Measurements from ENCODE around the gene ADAMTSL4. TPM values are rescaled to one million over a fixed set of nuclear protein-coding genes. Genes with fewer than 3 reads are reported as not detected.

ADAMTSL4 gene
- total and polyA plus RNA-seq, 2 of the 8 experiments (the other 6 are each of a cell fraction or from before 2014, with no cell fraction given): 4.2 to 5.4 TPM

DNA sequence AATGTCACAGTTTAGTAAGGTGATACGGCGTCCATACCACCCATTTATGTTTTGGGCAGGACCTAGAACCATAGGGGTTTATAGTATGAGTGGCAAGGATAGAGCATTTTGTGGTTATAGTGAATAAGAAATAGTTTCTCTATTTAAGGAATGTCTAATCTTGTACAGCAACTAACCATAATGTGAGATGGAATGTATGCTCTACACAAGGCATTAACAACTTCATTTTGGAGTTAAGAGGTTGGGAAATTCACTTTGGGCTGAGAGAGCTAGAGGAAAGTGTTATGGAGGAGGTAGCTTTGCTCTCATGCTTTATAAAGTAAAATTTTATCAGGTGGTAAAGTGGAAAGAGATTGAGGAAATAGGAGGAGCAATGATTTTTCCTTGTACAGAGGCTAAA, 33.2 kb downstream of the ADAMTSL4 start:
- H4K20me1 ChIP-seq (replicated peaks in 1 of 2; ENCODE audit: control insufficient read depth in 1 of 2, insufficient read depth in 2 of 2, low read length in 2 of 2): peaks cover 9 to 12% of the 10 kb centered on the region in 2 experiments
- ChIA-PET CTCF (ENCODE audit: partially characterized antibody) (interaction anchor here (1.0 to 2.0 kb wide), 3 partner anchors 21 to 138 kb away, joined by 3 to 8 read pairs (median 6); partner anchors contain the start of gene HORMAD1), POLR2A (ENCODE audit: partially characterized antibody) (interaction anchor here (0.7 to 43.7 kb wide), 4 partner anchors 9 to 226 kb away, joined by 4 to 1380 read pairs (median 508); partner anchors contain the start of genes ADAMTSL4, CTSK and ENSA)
- no peak overlapping the region for H3K4me2 ChIP-seq (ENCODE audit: insufficient read depth in 1 of 2, low read depth in 2 of 2, low read length in 2 of 2)
- H2BK15ac ChIP-seq (ENCODE audit: low read length): no peak overlapping the region
- H2BK5ac ChIP-seq (ENCODE audit: low read depth, low read length): no peak overlapping the region
- no peak overlapping the region for H3K14ac ChIP-seq (ENCODE audit: insufficient read length)
- H3K56ac ChIP-seq (replicated peaks; ENCODE audit: insufficient read length, low read depth, low read length): no peak overlapping the region
- H3K9ac ChIP-seq (replicated peaks in 1 of 4; ENCODE audit: extremely low read depth in 1 of 4, low read depth in 3 of 4, low read length in 3 of 4): no peak overlapping the region
- H3K27me3 ChIP-seq (replicated peaks in 1 of 4; ENCODE audit: control insufficient read depth in 3 of 4, extremely low read depth in 1 of 4, insufficient read depth in 3 of 4, low read length in 3 of 4): no peaks in the 10 kb centered on the region
- no peaks in the 10 kb centered on the region for H3K79me1 ChIP-seq (ENCODE audit: low read depth, low read length)
- WGBS, 2 experiments (ENCODE audit: extremely low coverage in 1 of 2, insufficient coverage in 1 of 2, insufficient read length in 1 of 2, insufficient replicate concordance in 2 of 2, low coverage in 1 of 2, low lambda C conversion rate in 2 of 2, missing lambda C conversion rate in 1 of 2): 71% methylated on average over 2 of the region's 2 CpGs; no CpG with 5 or more reads in 1 of the 2 experiments
- no peak for TF ChIP-seq SIX5 (IDR thresholded peaks at IDR 0.05; ENCODE audit: low read depth, low read length)
- no peak for TF ChIP-seq ZNF274 (IDR thresholded peaks at IDR 0.05; ENCODE audit: borderline replicate concordance, extremely low read depth, low read length)
- no peak for TF ChIP-seq JUN (IDR thresholded peaks at IDR 0.05; ENCODE audit: low read depth, low read length)
- no peak for TF ChIP-seq SRF (IDR thresholded peaks at IDR 0.05; ENCODE audit: low read depth, low read length)
- no peak for TF ChIP-seq CREB1 (IDR thresholded peaks at IDR 0.05)
- no peak for TF ChIP-seq ATF2 (IDR thresholded peaks at IDR 0.05; ENCODE audit: low read length)
- TF ChIP-seq GABPA (IDR thresholded peaks at IDR 0.05; ENCODE audit: borderline replicate concordance, insufficient read depth, low read length): no peak
- TF ChIP-seq EP300 (IDR thresholded peaks at IDR 0.05; ENCODE audit: borderline replicate concordance in 1 of 2, low read depth in 2 of 2, low read length in 2 of 2): no peak
- H3K9me3 ChIP-seq (ENCODE audit: insufficient read depth in 2 of 2, low read depth in 1 of 2, low read length in 1 of 2): no peaks in the 10 kb centered on the region
- no peak overlapping the region for H2BK12ac ChIP-seq (ENCODE audit: low read depth, low read length)
- peaks cover 4 to 14% (median 5%) of the 10 kb centered on the region in 4 experiments; a peak in 4 of 8 replicates for H3K36me3 ChIP-seq (ENCODE audit: control insufficient read depth in 2 of 4, insufficient read depth in 4 of 4, low read length in 3 of 4)
- no peak overlapping the region for H3K18ac ChIP-seq (ENCODE audit: extremely low read depth, low read length)
- no peak overlapping the region for H3K23ac ChIP-seq (ENCODE audit: insufficient read length)
- H4K5ac ChIP-seq (ENCODE audit: insufficient read length, low read depth, low read length): no peak overlapping the region
- H2BK120ac ChIP-seq (replicated peaks; ENCODE audit: low read depth, low read length): no peak overlapping the region
- H3K27ac ChIP-seq (ENCODE audit: low read depth, low read length): no peak overlapping the region
- DNase-seq (ENCODE audit: low read depth in 1 of 2, low spot score in 2 of 2): no peak
- H2BK20ac ChIP-seq (ENCODE audit: low read length): no peak overlapping the region
- H4K91ac ChIP-seq (replicated peaks; ENCODE audit: insufficient read length, low read length): no peak overlapping the region
- H2AK5ac ChIP-seq (ENCODE audit: low read depth, low read length): no peak overlapping the region
- no peak overlapping the region for H4K8ac ChIP-seq (ENCODE audit: extremely low read depth, insufficient read depth, low read length)
- no peak overlapping the region for H3K4ac ChIP-seq (replicated peaks; ENCODE audit: insufficient read length, low read depth, low read length)
- H3K79me2 ChIP-seq (ENCODE audit: control insufficient read depth in 1 of 2, insufficient read depth in 2 of 2, low read length in 2 of 2): peaks cover 14 to 18% of the 10 kb centered on the region in 2 experiments
- FAIRE-seq: no peak
- peaks cover 4% of the 10 kb centered on the region for H3K23me2 ChIP-seq (ENCODE audit: low read depth, low read length)
- no peak overlapping the region for H3K4me3 ChIP-seq (ENCODE audit: extremely low read depth in 1 of 4, insufficient read depth in 2 of 4, low read depth in 3 of 4, low read length in 4 of 4)
- H2AFZ ChIP-seq (ENCODE audit: low read length): no peak overlapping the region
- H3K4me1 ChIP-seq (replicated peaks in 1 of 4; ENCODE audit: control insufficient read depth in 3 of 4, insufficient read depth in 4 of 4, low read length in 3 of 4): peaks cover 0 to 7% (median 3%) of the 10 kb centered on the region in 4 experiments; a peak in 4 of 7 replicates
